HepG2 (cell line): ENCODE data around the gene MTX1. TPM values are rescaled to one million over a fixed set of nuclear protein-coding genes. Genes with fewer than 3 reads are reported as not detected.

Experiments used
- CBX2 ChIP-seq, 2 experiments: fragments of 200-600 bp in 1 of 2; sonication (generic); formaldehyde crosslinking in 1 of 2; IDR thresholded peaks; 2 replicates each; pipeline versions ENCODE4 v1.7.0 to v1.8.1; 2018 to 2022; ENCODE audit warnings: low read depth in 2 of 2, low read length in 1 of 2, mild to moderate bottlenecking in 1 of 2, missing genetic modification reagents in 1 of 2
- EED ChIP-seq: sonication (generic); formaldehyde crosslinking; IDR thresholded peaks from 2 replicates; pipeline ENCODE4 v1.5.0; 2020; ENCODE audit warnings: mild to moderate bottlenecking, missing genetic modification reagents
- FOXJ3 ChIP-seq: sonication (generic); formaldehyde crosslinking; IDR thresholded peaks from 2 replicates; pipeline ENCODE4 v1.4.0; 2020; ENCODE audit warnings: missing genetic modification reagents, mild to moderate bottlenecking, borderline replicate concordance
- GPN1 ChIP-seq: sonication (generic); formaldehyde crosslinking; IDR thresholded peaks from 2 replicates; pipeline ENCODE4 v1.5.1; 2020; ENCODE audit warnings: missing genetic modification reagents, borderline replicate concordance
- HOXD1 ChIP-seq: sonication (generic); formaldehyde crosslinking; IDR thresholded peaks from 2 replicates; pipeline ENCODE4 v1.5.0; 2020; ENCODE audit warnings: missing genetic modification reagents
- MAFK ChIP-seq, 2 experiments: IDR thresholded peaks in 1 of 2; conservative IDR thresholded peaks in 1 of 2; 2 replicates each; pipeline ENCODE4 v1.6.1; 2011; ENCODE audit warnings: improper control_type of control experiment in 2 of 2, low read length in 2 of 2
- MXD4 ChIP-seq: IDR thresholded peaks from 2 replicates; pipeline ENCODE4 v1.6.1; 2016; ENCODE audit warnings: mild to moderate bottlenecking, missing biosample characterization, missing genetic modification reagents
- SIX1 ChIP-seq: sonication (generic); formaldehyde crosslinking; IDR thresholded peaks from 2 replicates; pipeline ENCODE4 v1.4.0; 2020; ENCODE audit warnings: missing genetic modification reagents, borderline replicate concordance
- ZFP36L2 ChIP-seq: sonication (generic); formaldehyde crosslinking; IDR thresholded peaks from 2 replicates; pipeline ENCODE4 v1.4.0; 2020; ENCODE audit warnings: missing genetic modification reagents
- ZMYM2 ChIP-seq: sonication (generic); formaldehyde crosslinking; IDR thresholded peaks from 2 replicates; pipeline ENCODE4 v1.8.0; 2022; ENCODE audit warnings: mild to moderate bottlenecking, missing genetic modification reagents
- ZNF292 ChIP-seq: sonication (generic); formaldehyde crosslinking; IDR thresholded peaks from 2 replicates; pipeline ENCODE4 v1.8.1; 2022; ENCODE audit warnings: mild to moderate bottlenecking, low read depth, missing genetic modification reagents, borderline replicate concordance
- ZNF607 ChIP-seq: sonication (generic); formaldehyde crosslinking; IDR thresholded peaks from 2 replicates; pipeline ENCODE4 v1.5.1; 2020; ENCODE audit warnings: missing genetic modification reagents, mild to moderate bottlenecking, borderline replicate concordance
- ZNF737 ChIP-seq: sonication (generic); formaldehyde crosslinking; IDR thresholded peaks from 2 replicates; pipeline ENCODE4 v1.5.0; 2020; ENCODE audit warnings: missing genetic modification reagents, mild to moderate bottlenecking, borderline replicate concordance
- polyA plus RNA-seq, 8 experiments: library from polyadenylated mRNA; depleted of rRNA in 3 of 8; stranded (reverse) in 7 of 8; unstranded in 1 of 8; fragments of >200 nt; fragmentation: Illumina TruSeq in 4 of 8; extraction: Trizol in 4 of 8; gene quantifications; 2 replicates each; pipeline versions ENCODE4 v1.2.1 to v1.2.3, GENCODE V29; 2011 to 2016; ENCODE audit warnings: low read depth in 4 of 8, missing spikeins in 1 of 8, mixed read lengths in 1 of 8; ENCODE audit not compliant: insufficient read depth in 1 of 8
- total RNA-seq, 5 experiments: library from RNA; depleted of rRNA; stranded (reverse); fragments of >200 nt; fragmentation: Illumina TruSeq; extraction: Trizol; gene quantifications; 2 replicates each; pipeline ENCODE4 v1.2.3, GENCODE V29; 2016; ENCODE audit warnings: low read depth in 1 of 5
- TF ChIP-seq, protein P1 (sequence below): IDR thresholded peaks from 2 replicates; pipeline ENCODE4 v1.6.1; 2016
- TF ChIP-seq, protein P2 (sequence below): sonication (generic); formaldehyde crosslinking; IDR thresholded peaks from 2 replicates; pipeline ENCODE4 v1.8.0; 2022; ENCODE audit warnings: mild to moderate bottlenecking, missing genetic modification reagents; ENCODE audit not compliant: insufficient replicate concordance
- TF ChIP-seq, protein P3 (sequence below): sonication (generic); formaldehyde crosslinking; IDR thresholded peaks from 2 replicates; pipeline ENCODE4 v1.4.0; 2020; ENCODE audit warnings: missing genetic modification reagents
- TF ChIP-seq, protein P4 (sequence below): sonication (generic); formaldehyde crosslinking; IDR thresholded peaks from 2 replicates; pipeline ENCODE4 v1.8.1; 2023; ENCODE audit warnings: mild to moderate bottlenecking, moderate library complexity, missing genetic modification reagents
- TF ChIP-seq, protein P5 (sequence below): fragments of 450-650 bp; IDR thresholded peaks from 2 replicates; pipeline ENCODE4 v1.6.1; 2017; ENCODE audit warnings: mild to moderate bottlenecking

MTX1 gene
- total and polyA plus RNA-seq, 2 of the 13 experiments (the other 11 are each of a cell fraction or from before 2014, with no cell fraction given): 64.5 to 72.6 TPM

DNA sequence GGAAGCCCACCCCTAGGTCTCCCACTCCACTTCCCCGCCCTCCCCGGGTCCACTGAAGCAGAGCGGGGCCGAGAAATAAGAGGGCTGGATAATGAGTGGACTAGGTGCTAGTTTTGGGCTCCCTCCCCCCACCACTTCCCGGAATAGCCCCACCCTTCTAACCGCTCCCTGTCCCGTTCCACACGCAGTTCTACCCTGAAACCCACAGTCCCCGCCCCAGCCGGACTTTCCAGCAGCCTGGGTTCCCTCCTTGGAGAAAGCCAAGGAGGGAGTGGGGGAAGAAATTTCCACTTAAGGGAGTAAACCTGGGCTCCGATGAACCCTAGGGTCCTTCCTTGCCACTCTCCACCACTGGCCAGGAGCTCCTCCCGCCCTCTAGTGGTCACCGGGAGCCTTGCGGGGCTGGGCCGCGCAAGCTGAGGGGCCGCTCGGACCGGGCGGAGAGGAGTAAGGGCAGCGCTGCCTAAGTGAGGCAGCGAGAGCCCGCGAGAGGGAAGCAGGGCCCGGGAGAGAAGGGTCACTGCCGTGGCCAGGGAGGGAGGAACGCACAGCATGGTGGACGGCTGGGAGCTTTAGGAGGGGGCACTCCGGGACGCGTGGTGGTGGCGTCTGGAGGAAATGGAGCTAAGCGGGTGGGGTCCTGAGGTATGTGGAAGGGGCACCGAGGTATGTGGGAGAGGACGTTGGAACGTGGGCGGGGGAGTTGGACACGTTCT is 15.1 kb upstream of the MTX1 start (continued):
- no peak for TF ChIP-seq ZMYM2 (CRISPR knock-in tag)
- no peak for TF ChIP-seq ZNF607 (CRISPR knock-in tag)
- TF ChIP-seq, protein P1, sequence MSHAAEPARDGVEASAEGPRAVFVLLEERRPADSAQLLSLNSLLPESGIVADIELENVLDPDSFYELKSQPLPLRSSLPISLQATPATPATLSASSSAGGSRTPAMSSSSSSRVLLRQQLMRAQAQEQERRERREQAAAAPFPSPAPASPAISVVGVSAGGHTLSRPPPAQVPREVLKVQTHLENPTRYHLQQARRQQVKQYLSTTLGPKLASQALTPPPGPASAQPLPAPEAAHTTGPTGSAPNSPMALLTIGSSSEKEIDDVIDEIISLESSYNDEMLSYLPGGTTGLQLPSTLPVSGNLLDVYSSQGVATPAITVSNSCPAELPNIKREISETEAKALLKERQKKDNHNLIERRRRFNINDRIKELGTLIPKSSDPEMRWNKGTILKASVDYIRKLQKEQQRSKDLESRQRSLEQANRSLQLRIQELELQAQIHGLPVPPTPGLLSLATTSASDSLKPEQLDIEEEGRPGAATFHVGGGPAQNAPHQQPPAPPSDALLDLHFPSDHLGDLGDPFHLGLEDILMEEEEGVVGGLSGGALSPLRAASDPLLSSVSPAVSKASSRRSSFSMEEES (CRISPR knock-in tag): no peak
- no peak for TF ChIP-seq EED (CRISPR knock-in tag)
- TF ChIP-seq CBX2 (IDR thresholded peaks at IDR 0.05; ENCODE audit: low read depth, low read length): no peak
- no peak for TF ChIP-seq CBX2 (CRISPR knock-in tag; IDR thresholded peaks at IDR 0.05; ENCODE audit: low read depth)
- no peak for TF ChIP-seq FOXJ3 (CRISPR knock-in tag)
- TF ChIP-seq, protein P2, sequence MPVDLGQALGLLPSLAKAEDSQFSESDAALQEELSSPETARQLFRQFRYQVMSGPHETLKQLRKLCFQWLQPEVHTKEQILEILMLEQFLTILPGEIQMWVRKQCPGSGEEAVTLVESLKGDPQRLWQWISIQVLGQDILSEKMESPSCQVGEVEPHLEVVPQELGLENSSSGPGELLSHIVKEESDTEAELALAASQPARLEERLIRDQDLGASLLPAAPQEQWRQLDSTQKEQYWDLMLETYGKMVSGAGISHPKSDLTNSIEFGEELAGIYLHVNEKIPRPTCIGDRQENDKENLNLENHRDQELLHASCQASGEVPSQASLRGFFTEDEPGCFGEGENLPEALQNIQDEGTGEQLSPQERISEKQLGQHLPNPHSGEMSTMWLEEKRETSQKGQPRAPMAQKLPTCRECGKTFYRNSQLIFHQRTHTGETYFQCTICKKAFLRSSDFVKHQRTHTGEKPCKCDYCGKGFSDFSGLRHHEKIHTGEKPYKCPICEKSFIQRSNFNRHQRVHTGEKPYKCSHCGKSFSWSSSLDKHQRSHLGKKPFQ (CRISPR knock-in tag): no peak
- TF ChIP-seq SIX1 (CRISPR knock-in tag): no peak
- no peak for TF ChIP-seq HOXD1
- TF ChIP-seq, protein P3, sequence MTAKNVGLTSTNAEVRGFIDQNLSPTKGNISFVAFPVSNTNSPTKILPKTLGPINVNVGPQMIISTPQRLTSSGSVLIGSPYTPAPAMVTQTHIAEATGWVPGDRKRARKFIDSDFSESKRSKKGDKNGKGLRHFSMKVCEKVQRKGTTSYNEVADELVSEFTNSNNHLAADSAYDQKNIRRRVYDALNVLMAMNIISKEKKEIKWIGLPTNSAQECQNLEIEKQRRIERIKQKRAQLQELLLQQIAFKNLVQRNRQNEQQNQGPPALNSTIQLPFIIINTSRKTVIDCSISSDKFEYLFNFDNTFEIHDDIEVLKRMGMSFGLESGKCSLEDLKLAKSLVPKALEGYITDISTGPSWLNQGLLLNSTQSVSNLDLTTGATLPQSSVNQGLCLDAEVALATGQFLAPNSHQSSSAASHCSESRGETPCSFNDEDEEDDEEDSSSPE (CRISPR knock-in tag): 0 out of 2 replicates have a peak, but pooled peaks have one; percentile 21
- no peak for TF ChIP-seq MAFK (conservative IDR thresholded peaks at IDR 0.05 in 1 of 2, IDR thresholded peaks at IDR 0.05 in 1 of 2; ENCODE audit: low read length in 2 of 2)
- no peak for TF ChIP-seq ZNF737 (CRISPR knock-in tag)
- TF ChIP-seq, protein P4, sequence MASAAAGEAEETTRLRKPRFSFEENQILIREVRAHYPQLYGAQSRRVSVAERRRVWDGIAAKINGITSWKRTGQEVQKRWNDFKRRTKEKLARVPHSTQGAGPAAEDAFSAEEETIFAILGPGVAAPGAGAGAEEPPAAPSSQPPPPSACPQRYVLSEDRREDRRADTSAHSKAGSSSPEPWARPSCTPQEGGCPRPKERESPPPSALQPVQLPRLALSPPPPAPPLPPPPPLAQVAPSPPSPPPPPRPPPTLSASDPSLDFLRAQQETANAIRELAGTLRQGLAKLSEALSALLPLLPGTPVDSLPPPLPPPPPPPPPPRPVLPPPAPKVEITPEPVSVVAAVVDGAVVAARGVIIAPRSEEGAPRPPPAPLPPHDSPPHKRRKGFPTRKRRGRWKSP (CRISPR knock-in tag): peak; percentile 94
- TF ChIP-seq ZNF292: no peak
- TF ChIP-seq GPN1 (CRISPR knock-in tag): no peak
- TF ChIP-seq, protein P5, sequence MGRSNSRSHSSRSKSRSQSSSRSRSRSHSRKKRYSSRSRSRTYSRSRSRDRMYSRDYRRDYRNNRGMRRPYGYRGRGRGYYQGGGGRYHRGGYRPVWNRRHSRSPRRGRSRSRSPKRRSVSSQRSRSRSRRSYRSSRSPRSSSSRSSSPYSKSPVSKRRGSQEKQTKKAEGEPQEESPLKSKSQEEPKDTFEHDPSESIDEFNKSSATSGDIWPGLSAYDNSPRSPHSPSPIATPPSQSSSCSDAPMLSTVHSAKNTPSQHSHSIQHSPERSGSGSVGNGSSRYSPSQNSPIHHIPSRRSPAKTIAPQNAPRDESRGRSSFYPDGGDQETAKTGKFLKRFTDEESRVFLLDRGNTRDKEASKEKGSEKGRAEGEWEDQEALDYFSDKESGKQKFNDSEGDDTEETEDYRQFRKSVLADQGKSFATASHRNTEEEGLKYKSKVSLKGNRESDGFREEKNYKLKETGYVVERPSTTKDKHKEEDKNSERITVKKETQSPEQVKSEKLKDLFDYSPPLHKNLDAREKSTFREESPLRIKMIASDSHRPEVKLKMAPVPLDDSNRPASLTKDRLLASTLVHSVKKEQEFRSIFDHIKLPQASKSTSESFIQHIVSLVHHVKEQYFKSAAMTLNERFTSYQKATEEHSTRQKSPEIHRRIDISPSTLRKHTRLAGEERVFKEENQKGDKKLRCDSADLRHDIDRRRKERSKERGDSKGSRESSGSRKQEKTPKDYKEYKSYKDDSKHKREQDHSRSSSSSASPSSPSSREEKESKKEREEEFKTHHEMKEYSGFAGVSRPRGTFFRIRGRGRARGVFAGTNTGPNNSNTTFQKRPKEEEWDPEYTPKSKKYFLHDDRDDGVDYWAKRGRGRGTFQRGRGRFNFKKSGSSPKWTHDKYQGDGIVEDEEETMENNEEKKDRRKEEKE: no peak
- no peak for TF ChIP-seq ZFP36L2
- TF ChIP-seq MXD4 (CRISPR knock-in tag): no peak
